Measurements from ENCODE around the gene CTNNA1. TPM values are rescaled to one million over a fixed set of nuclear protein-coding genes. Genes with fewer than 3 reads are reported as not detected.

Gene CTNNA1
- total and polyA plus RNA-seq, 2 of the 8 experiments (the other 6 are each of a cell fraction or from before 2014, with no cell fraction given) = 115 to 349 TPM

DNA sequence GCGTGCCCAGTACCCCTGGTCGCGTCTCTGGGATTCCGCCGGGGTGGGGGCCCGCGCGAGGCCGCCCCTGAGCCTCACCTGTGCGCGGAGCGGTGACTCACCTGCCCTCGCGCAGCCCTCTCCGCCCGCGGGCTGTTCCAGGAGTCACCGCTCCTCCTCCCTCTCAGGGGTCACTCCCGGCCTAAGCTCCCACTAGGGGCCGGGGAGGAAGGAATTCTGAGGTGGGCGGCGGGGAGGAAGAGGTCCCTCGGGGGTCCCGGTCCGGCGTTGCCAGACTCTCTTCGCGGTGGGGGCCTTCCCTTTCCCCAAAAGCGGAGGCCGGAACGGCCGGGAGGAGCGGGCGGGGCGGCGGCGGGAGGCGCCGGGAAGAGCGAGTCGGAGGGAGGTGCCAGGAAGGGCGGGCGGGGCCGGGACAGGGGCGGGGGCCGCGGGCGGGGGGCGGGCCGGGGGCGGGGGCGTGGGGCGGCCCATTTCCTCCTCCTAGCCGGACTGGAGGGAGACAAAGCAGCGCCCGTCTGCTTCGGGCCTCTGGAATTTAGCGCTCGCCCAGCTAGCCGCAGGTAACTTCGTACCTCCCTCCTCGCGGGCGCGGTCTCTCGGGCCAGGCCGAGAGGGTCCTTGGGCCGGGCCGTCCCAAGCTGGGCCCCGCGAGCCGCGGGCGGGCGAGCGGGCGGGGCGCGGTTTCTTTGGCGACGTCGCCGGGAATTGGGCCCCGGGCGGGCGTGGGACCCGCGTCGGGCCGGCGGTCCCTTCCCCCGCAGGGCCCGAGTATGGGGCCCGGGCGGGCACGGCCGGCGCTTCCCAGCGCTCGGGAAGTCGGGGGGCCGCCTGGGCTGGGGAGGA, at the start of gene CTNNA1 (continued):
- 0 out of 2 replicates have a peak, but pooled peaks have one; percentile 3 for TF ChIP-seq SP1 (IDR thresholded peaks at IDR 0.05; ENCODE audit: low read depth, low read length)
- no peak for TF ChIP-seq POU5F1 (IDR thresholded peaks at IDR 0.05; ENCODE audit: low read depth, low read length)
- no peak for TF ChIP-seq RFX5 (IDR thresholded peaks at IDR 0.05; ENCODE audit: borderline replicate concordance, low read depth, low read length)
- TF ChIP-seq, protein P1, sequence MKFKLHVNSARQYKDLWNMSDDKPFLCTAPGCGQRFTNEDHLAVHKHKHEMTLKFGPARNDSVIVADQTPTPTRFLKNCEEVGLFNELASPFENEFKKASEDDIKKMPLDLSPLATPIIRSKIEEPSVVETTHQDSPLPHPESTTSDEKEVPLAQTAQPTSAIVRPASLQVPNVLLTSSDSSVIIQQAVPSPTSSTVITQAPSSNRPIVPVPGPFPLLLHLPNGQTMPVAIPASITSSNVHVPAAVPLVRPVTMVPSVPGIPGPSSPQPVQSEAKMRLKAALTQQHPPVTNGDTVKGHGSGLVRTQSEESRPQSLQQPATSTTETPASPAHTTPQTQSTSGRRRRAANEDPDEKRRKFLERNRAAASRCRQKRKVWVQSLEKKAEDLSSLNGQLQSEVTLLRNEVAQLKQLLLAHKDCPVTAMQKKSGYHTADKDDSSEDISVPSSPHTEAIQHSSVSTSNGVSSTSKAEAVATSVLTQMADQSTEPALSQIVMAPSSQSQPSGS (IDR thresholded peaks at IDR 0.05; ENCODE audit: low read length) = no peak
- TF ChIP-seq POLR2A (IDR thresholded peaks at IDR 0.05; ENCODE audit: control extremely low read depth in 1 of 2, low read depth in 2 of 2, low read length in 2 of 2) = peak; percentile 87 to 89
- TF ChIP-seq GABPA (IDR thresholded peaks at IDR 0.05; ENCODE audit: borderline replicate concordance, insufficient read depth, low read length) = no peak
- no peak for TF ChIP-seq SAP30 (IDR thresholded peaks at IDR 0.05; ENCODE audit: insufficient read depth, insufficient replicate concordance, low read length)
- TF ChIP-seq GTF2F1 (IDR thresholded peaks at IDR 0.05; ENCODE audit: borderline replicate concordance, low read depth, low read length) = no peak
- TF ChIP-seq EZH2 (IDR thresholded peaks at IDR 0.05; ENCODE audit: low read depth, low read length, severe bottlenecking) = no peak
- TF ChIP-seq KDM4A (IDR thresholded peaks at IDR 0.05; ENCODE audit: low read depth, low read length, severe bottlenecking) = peak; percentile 9
- TF ChIP-seq ZNF274 (IDR thresholded peaks at IDR 0.05; ENCODE audit: borderline replicate concordance, extremely low read depth, low read length) = no peak
- peak; percentile 42; the same call in 1 of the 2 replicates for TF ChIP-seq TEAD4 (IDR thresholded peaks at IDR 0.05; ENCODE audit: low read depth, low read length)
- TF ChIP-seq CBX8 (IDR thresholded peaks at IDR 0.05; ENCODE audit: borderline replicate concordance, low read depth, low read length) = no peak
- TF ChIP-seq EGR1 (IDR thresholded peaks at IDR 0.05; ENCODE audit: borderline replicate concordance, low read depth, low read length) = no peak
- 0 out of 2 replicates have a peak, but pooled peaks have one; percentile 12 for TF ChIP-seq NRF1 (IDR thresholded peaks at IDR 0.05; ENCODE audit: low read depth, low read length)
- TF ChIP-seq CREB1 (IDR thresholded peaks at IDR 0.05) = no peak
- peak; percentile 90 for TF ChIP-seq POLR2AphosphoS5 (IDR thresholded peaks at IDR 0.05; ENCODE audit: low read depth, low read length)
- TF ChIP-seq SIRT6 (IDR thresholded peaks at IDR 0.05; ENCODE audit: low read length) = no peak
- TF ChIP-seq TBP (IDR thresholded peaks at IDR 0.05; ENCODE audit: low read depth, low read length) = peak; percentile 67; the same call in 1 of the 2 replicates
- TF ChIP-seq RXRA (IDR thresholded peaks at IDR 0.05; ENCODE audit: insufficient read depth, low read depth, low read length) = no peak
- no peak for TF ChIP-seq YY1 (IDR thresholded peaks at IDR 0.05; ENCODE audit: low read depth, low read length)
- TF ChIP-seq RNF2 (IDR thresholded peaks at IDR 0.05; ENCODE audit: borderline replicate concordance, low read depth, low read length, missing control alignments, poor library complexity, severe bottlenecking) = no peak
- TF ChIP-seq SIX5 (IDR thresholded peaks at IDR 0.05; ENCODE audit: low read depth, low read length) = no peak
